Subcutaneous abdominal adipose tissue (tissue), 5 donors: ENCODE data around the gene SORBS2.
A peak's percentile ranks its signal among the peaks of the same experiment; 100 is the strongest.

Experiments
- H3K27ac ChIP-seq: one replicate; pipeline ENCODE4 v1.7.0; 2013; ENCODE audit warnings: low read depth, mild to moderate bottlenecking, inconsistent platforms, low read length, moderate library complexity
- H3K27me3 ChIP-seq, 5 donors: one replicate each; pipeline ENCODE4 v1.7.0; 2013; ENCODE audit warnings: low read length in 5 of 5, inconsistent platforms in 1 of 5; ENCODE audit not compliant: control insufficient read depth in 5 of 5, insufficient read depth in 4 of 5
- H3K36me3 ChIP-seq, 5 donors: one replicate each; pipeline ENCODE4 v1.7.0; 2013; ENCODE audit warnings: low read length in 5 of 5; ENCODE audit not compliant: control insufficient read depth in 5 of 5, insufficient read depth in 5 of 5
- H3K4me1 ChIP-seq, 5 donors: one replicate each; pipeline ENCODE4 v1.7.0; 2013; ENCODE audit warnings: low read length in 5 of 5, mild to moderate bottlenecking in 3 of 5, moderate library complexity in 1 of 5; ENCODE audit not compliant: control insufficient read depth in 5 of 5, insufficient read depth in 5 of 5
- H3K4me3 ChIP-seq, 5 donors: one replicate each; pipeline ENCODE4 v1.7.0; 2013; ENCODE audit warnings: low read length in 5 of 5, low read depth in 1 of 5
- H3K9ac ChIP-seq, 5 donors: one replicate each; pipeline ENCODE4 v1.7.0; 2013; ENCODE audit warnings: low read length in 5 of 5, mild to moderate bottlenecking in 4 of 5, moderate library complexity in 3 of 5
- H3K9me3 ChIP-seq, 5 donors: one replicate each; pipeline ENCODE4 v1.7.0; 2013; ENCODE audit warnings: low read length in 5 of 5; ENCODE audit not compliant: control insufficient read depth in 5 of 5
- donor health status: healthy.
- donor health status: healthy.
- donor health status: healthy.
- donor health status: healthy.
- donor health status: healthy.

The SORBS2 gene

DNA sequence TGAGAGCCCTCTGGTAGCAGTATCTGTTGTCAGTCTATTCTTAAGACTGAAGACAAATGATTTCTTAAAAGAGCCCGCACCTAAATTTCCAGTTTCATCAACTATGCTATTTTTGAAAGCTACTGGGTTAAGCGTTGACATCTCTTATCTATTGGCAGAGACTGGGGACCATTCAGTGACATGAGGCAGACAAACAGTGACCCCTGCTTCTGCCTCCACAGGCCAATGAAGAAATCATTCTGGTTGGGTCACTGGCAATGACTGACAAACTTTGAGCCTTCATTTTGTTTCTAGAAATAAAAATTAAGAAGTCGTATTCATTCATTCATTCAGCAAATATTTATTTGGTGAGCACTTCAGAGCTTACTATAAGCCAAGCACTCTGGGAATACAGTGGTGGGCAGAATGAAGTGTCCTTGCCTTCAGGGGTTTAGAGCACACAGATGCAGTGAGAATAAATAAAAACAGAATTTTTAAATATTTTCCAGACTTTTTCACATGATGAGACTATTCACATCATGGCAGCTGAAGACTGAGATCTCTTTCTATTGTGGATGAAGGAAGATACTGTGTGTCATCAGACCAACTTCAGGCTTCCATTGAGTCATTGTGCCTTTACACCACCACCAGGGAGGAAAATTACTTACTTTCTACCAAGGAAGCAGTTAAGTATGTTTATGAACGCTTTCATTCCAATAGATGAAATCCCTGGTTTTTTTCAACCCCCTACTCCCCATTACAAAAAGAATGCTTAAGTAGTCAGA lies 36.0 kb downstream of the SORBS2 start:
- Histone ChIP-seq H3K27ac (peak overlapping the region; percentile 38), H3K4me3 (peak overlapping the region in 2 of 5 donors; percentile 62 to 67)

GRCh38 chr4:185774845-185775680 lies 36.9 kb downstream of the SORBS2 start:
- Histone ChIP-seq H3K36me3 (no peaks in the 10 kb centered on the region), H3K9me3 (no peaks in the 10 kb centered on the region), H3K27me3 (peaks cover 0 to 6% (median 0%) of the 10 kb centered on the region in 5 donors), H3K27ac (peak overlapping the region; percentile 38), H3K4me1 (peaks cover 0 to 16% (median 0%) of the 10 kb centered on the region in 5 donors), H3K4me3 (peak overlapping the region in 4 of 5 donors; percentile 48 to 67 (median 59)), H3K9ac (peak overlapping the region in 3 of 5 donors; percentile 1 to 71 (median 60))

More for the DNA sequence above, 36.0 kb downstream of the SORBS2 start:
- H3K27me3 ChIP-seq: peaks cover 0 to 6% (median 0%) of the 10 kb centered on the region in 5 donors
- H3K4me1 ChIP-seq: peaks cover 0 to 16% (median 0%) of the 10 kb centered on the region in 5 donors
- no peaks in the 10 kb centered on the region for H3K36me3 ChIP-seq
- no peaks in the 10 kb centered on the region for H3K9me3 ChIP-seq
- no peak overlapping the region for H3K9ac ChIP-seq

DNA sequence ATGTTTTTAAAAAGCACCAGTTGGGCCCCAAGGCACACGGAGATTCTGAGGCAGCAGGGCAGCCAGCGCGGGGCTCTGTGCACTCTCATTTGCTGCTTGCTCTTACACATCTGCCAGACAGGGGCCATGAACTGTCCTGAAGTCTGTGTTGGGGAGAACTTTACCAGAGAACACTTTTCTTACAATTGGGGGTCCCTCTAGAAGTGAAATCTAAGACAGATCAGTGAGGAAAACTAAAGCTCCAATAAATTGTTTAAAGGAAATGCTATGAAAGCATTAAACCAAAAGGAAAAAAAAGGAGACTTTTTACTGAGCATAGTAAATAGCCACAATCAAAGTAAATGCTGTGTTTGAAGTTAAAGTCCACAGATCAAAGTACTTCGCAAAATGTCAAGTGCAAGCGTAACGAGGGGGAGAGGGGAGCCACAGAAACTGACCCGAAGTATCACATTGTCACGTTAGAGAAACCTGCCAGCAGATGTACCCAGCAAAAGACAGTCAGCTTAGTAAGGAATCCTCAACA lies 37.8 kb downstream of the SORBS2 start:
- Histone ChIP-seq H3K27ac (peak overlapping the region; percentile 38), H3K9ac (peak overlapping the region in 3 of 5 donors; percentile 1 to 71 (median 3)), H3K4me3 (peak overlapping the region in 3 of 5 donors; percentile 56 to 67 (median 62)), H3K27me3 (peaks cover 0 to 6% (median 0%) of the 10 kb centered on the region in 5 donors), H3K36me3 (no peaks in the 10 kb centered on the region), H3K4me1 (peaks cover 0 to 16% (median 0%) of the 10 kb centered on the region in 5 donors), H3K9me3 (peaks cover 0 to 3% (median 0%) of the 10 kb centered on the region in 5 donors)

GRCh38 chr4:185773419-185773818 lies 38.6 kb downstream of the SORBS2 start:
- Histone ChIP-seq H3K27ac (peak overlapping the region; percentile 38), H3K4me1 (peaks cover 0 to 16% (median 0%) of the 10 kb centered on the region in 5 donors), H3K9ac (peak overlapping the region in 2 of 5 donors; percentile 35 to 69), H3K4me3 (peak overlapping the region in 4 of 5 donors; percentile 43 to 67 (median 59)), H3K36me3 (no peaks in the 10 kb centered on the region), H3K27me3 (peaks cover 0 to 6% (median 0%) of the 10 kb centered on the region in 5 donors), H3K9me3 (peaks cover 0 to 3% (median 0%) of the 10 kb centered on the region in 5 donors)

DNA sequence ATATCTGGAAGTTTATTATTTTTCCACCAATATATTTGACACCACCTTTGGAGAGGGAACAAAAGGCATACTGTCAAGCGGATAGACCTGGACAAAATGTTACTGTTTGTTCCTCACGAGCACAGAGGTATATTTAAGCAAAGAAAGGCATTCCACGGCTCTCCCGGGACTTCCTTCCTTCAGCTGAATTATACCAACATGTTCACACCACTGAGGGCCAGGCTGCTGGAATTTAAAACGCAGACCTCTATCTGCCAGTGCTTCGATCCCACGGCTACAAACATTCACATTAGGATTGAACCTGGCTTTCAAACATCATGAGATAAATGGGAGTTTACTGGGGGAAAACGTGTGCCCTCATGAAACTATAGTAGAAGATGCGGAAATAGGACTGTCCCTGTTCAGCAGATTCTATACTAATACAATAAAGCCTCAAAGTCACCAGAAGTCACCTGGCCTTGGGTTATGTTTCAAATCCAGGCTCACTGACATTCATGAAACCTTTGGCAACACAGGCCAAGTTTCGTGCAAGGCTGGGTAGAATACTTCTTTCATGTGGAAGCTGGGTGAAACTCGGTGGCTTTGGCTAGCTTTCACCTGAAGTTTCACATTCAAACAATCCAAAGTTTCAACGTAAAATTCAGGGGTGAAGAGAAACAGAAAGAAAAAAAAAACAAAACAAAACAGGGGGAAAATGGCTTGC lies 39.5 kb downstream of the SORBS2 start:
- peaks cover 0 to 6% (median 0%) of the 10 kb centered on the region in 5 donors for H3K27me3 ChIP-seq
- H3K9ac ChIP-seq: peak overlapping the region in 3 of 5 donors; percentile 35 to 69 (median 50)
- H3K27ac ChIP-seq: peak overlapping the region; percentile 26
- peaks cover 0 to 16% (median 0%) of the 10 kb centered on the region in 5 donors for H3K4me1 ChIP-seq
- H3K9me3 ChIP-seq: peaks cover 0 to 3% (median 0%) of the 10 kb centered on the region in 5 donors
- H3K36me3 ChIP-seq: no peaks in the 10 kb centered on the region
- H3K4me3 ChIP-seq: peak overlapping the region in 3 of 5 donors; percentile 56 to 67 (median 62)

- Histone ChIP-seq H3K27me3 (peaks cover 0 to 6% (median 0%) of the 10 kb centered on the region in 5 donors), H3K9me3 (peaks cover 0 to 3% (median 0%) of the 10 kb centered on the region in 5 donors), H3K4me1 (peaks cover 0 to 16% (median 0%) of the 10 kb centered on the region in 5 donors), H3K4me3 (peak overlapping the region in 3 of 5 donors; percentile 56 to 67 (median 62)), H3K9ac (peak overlapping the region in 2 of 5 donors; percentile 17 to 50), H3K27ac (peak overlapping the region; percentile 26), H3K36me3 (no peaks in the 10 kb centered on the region)
Observed at GRCh38 chr4:185771711-185772390, 40.1 kb downstream of the SORBS2 start.

DNA sequence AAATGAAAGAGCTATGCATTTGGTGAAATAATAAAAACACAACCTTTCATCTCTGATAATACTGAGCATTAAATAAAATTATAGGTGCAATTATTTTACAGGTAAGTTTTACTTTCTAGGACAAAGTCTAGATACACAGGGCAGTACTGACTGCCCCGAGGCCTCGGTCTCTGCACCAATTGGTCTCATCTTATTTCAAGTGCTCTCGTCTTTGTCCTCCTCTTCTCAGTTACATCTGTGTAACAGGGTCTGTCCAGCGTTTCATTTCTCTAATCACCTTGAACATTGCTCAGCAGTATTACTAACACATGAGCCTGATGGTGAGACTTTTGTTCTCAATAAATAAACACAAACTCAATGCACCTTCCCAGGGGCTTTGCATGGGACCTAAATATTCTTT lies 44.5 kb downstream of the SORBS2 start:
- Histone ChIP-seq H3K9ac (no peak overlapping the region), H3K27ac (no peak overlapping the region), H3K4me3 (no peak overlapping the region), H3K36me3 (no peaks in the 10 kb centered on the region), H3K27me3 (peaks cover 0 to 3% (median 0%) of the 10 kb centered on the region in 5 donors), H3K4me1 (peaks cover 0 to 7% (median 0%) of the 10 kb centered on the region in 5 donors), H3K9me3 (peaks cover 0 to 3% (median 0%) of the 10 kb centered on the region in 5 donors)

GRCh38 chr4:185764876-185765275 lies 47.1 kb downstream of the SORBS2 start:
- peaks cover 0 to 3% (median 0%) of the 10 kb centered on the region in 5 donors for H3K4me1 ChIP-seq
- peaks cover 0 to 4% (median 0%) of the 10 kb centered on the region in 5 donors for H3K27me3 ChIP-seq
- H3K36me3 ChIP-seq: no peaks in the 10 kb centered on the region
- H3K9me3 ChIP-seq: peaks cover 0 to 2% (median 0%) of the 10 kb centered on the region in 5 donors
- no peak overlapping the region for H3K9ac ChIP-seq
- H3K27ac ChIP-seq: no peak overlapping the region
- no peak overlapping the region for H3K4me3 ChIP-seq
